GM11168 (cell line): ENCODE measurements around the gene TMPRSS2.
"Not testable (repeated sequence)": the region's sequence is repeated elsewhere in the genome, so short reads cannot be mapped to it uniquely, and the experiment has no call there.

Source experiments
- in situ Hi-C: fragments of 300-500 bp; cut with MboI; formaldehyde crosslinking; loops from one replicate; pipeline ENCODE4 v1.12.0; 2022; ENCODE audit warnings: low sequenced_read_pairs; ENCODE audit not compliant: unreplicated experiment

Gene TMPRSS2

GRCh38 chr21:41429925-41430491 is 78.0 kb downstream of the TMPRSS2 start:
- in situ Hi-C loops: no loop called here

GRCh38 chr21:41429305-41429704 is 78.7 kb downstream of the TMPRSS2 start:
- in situ Hi-C loops: no loop called here

- in situ Hi-C loops: no loop called here
Observed at GRCh38 chr21:41428847-41429246, 79.1 kb downstream of the TMPRSS2 start.

- in situ Hi-C loops: no loop called here
Observed at GRCh38 chr21:41428311-41428710, 79.6 kb downstream of the TMPRSS2 start.

- in situ Hi-C loops: no loop called here
Observed at GRCh38 chr21:41427556-41427955, 80.4 kb downstream of the TMPRSS2 start.

- in situ Hi-C loops: no loop called here
Observed at GRCh38 chr21:41426676-41427404, 81.1 kb downstream of the TMPRSS2 start.

GRCh38 chr21:41425954-41426675 is 81.8 kb downstream of the TMPRSS2 start, which contains the start of gene MX1:
Gene MX1, plus strand, starts transcription at chr21:41426239. Its CDS starts 5,832 bp downstream, at chr21:41432071.
- in situ Hi-C loops: no loop called here

- in situ Hi-C loops: no loop called here
Observed at GRCh38 chr21:41425588-41425953, 82.4 kb downstream of the TMPRSS2 start.

- in situ Hi-C loops: not testable (repeated sequence)
Observed at GRCh38 chr21:41423305-41423636, 84.7 kb downstream of the TMPRSS2 start.

GRCh38 chr21:41422546-41423304 is 85.2 kb downstream of the TMPRSS2 start:
- in situ Hi-C loops: no loop called here

- in situ Hi-C loops: not testable (repeated sequence)
Observed at GRCh38 chr21:41420998-41421397, 87.0 kb downstream of the TMPRSS2 start.

GRCh38 chr21:41419921-41420862 is 87.8 kb downstream of the TMPRSS2 start:
- in situ Hi-C loops: no loop called here

- in situ Hi-C loops: no loop called here
Observed at GRCh38 chr21:41418956-41419680, 88.8 kb downstream of the TMPRSS2 start.

GRCh38 chr21:41418393-41418792 is 89.6 kb downstream of the TMPRSS2 start:
- in situ Hi-C loops: no loop called here

GRCh38 chr21:41417505-41417904 is 90.5 kb downstream of the TMPRSS2 start:
- in situ Hi-C loops: not testable (repeated sequence)
